Vagina (tissue), 2 donors: ENCODE measurements around the gene IQGAP1.

Source experiments
- CTCF ChIP-seq, 3 experiments: fragments of 450-650 bp in 2 of 3; fragments of 200-600 bp in 1 of 3; sonication (generic) in 1 of 3; IDR thresholded peaks; one replicate each; pipeline ENCODE4 v1.5.1; 2017 to 2019; ENCODE audit warnings: antibody characterized with exemption in 3 of 3, mild to moderate bottlenecking in 2 of 3, moderate library complexity in 2 of 3
- POLR2A ChIP-seq, 2 donors: fragments of 450-650 bp; IDR thresholded peaks; one replicate each; pipeline ENCODE4 v1.6.1; 2017; ENCODE audit warnings: antibody characterized with exemption in 2 of 2, mild to moderate bottlenecking in 2 of 2, moderate library complexity in 2 of 2

DNA sequence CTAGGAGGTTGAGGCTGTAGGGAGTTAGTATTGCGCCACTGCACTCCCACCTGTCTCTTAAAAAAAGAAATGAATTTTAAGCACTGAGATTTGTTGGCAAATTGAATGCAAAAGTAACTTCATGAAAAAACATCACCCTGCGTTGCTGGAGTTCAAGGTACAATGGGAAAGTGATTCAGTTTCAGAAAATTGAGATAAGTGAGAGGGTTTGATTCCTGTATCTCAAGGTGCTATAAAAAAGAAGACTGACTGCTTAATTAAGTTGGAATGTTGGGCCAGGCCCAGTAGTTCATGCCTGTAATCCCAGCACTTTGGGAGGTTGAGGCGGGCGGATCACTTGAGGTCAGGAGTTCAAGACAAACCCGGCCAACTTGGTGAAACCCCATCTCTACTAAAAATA lies 39.1 kb downstream of the IQGAP1 start:
- TF ChIP-seq CTCF (IDR thresholded peaks at IDR 0.05) (no peak), POLR2A (IDR thresholded peaks at IDR 0.05) (no peak)
